ENCODE results near the gene MED29.

MED29 gene, protein sequence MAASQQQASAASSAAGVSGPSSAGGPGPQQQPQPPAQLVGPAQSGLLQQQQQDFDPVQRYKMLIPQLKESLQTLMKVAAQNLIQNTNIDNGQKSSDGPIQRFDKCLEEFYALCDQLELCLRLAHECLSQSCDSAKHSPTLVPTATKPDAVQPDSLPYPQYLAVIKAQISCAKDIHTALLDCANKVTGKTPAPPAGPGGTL

DNA sequence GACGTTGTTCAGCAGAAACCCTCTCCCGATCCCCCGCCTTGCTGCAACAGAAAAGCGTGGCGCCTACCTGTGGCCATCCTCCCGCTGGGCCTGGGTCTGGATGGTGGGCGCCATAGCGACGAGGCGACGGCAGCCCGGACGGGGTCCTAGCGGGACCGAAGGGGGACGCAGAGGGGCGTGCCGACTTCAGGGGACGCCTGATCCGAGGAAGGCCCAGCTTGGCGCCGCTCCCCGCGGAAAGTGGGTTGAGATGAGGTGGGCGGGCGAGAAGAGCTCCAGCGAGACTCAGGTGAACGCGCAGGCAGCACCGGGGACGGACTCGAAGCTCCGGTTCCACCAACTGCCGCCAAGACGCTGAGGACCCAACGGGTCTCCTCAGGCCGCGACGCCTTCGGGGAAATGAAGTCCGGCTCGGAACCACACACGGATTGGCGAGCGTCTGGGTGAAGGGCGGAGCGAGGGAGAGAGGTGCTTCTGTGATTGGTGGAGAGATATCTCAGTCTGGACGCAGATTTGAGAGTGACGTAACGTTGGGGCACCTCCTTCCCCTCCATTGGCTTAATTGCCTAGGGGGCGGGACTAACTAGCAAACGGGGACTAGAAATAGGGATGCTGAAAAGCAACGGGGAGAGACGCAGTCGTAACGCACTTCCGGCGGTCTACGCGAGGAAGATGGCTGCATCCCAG is at the start of gene MED29, which contains the start of gene PAF1:
MED29 (plus strand) TSS at position 628 of the 687 bp plus-strand sequence; CDS start at position 673, 45 bp downstream.
PAF1 (minus strand) TSS at position 356 of the 687 bp plus-strand sequence; CDS start at position 114, 242 bp downstream.
- DNase-seq, result peak; percentile 90

DNA sequence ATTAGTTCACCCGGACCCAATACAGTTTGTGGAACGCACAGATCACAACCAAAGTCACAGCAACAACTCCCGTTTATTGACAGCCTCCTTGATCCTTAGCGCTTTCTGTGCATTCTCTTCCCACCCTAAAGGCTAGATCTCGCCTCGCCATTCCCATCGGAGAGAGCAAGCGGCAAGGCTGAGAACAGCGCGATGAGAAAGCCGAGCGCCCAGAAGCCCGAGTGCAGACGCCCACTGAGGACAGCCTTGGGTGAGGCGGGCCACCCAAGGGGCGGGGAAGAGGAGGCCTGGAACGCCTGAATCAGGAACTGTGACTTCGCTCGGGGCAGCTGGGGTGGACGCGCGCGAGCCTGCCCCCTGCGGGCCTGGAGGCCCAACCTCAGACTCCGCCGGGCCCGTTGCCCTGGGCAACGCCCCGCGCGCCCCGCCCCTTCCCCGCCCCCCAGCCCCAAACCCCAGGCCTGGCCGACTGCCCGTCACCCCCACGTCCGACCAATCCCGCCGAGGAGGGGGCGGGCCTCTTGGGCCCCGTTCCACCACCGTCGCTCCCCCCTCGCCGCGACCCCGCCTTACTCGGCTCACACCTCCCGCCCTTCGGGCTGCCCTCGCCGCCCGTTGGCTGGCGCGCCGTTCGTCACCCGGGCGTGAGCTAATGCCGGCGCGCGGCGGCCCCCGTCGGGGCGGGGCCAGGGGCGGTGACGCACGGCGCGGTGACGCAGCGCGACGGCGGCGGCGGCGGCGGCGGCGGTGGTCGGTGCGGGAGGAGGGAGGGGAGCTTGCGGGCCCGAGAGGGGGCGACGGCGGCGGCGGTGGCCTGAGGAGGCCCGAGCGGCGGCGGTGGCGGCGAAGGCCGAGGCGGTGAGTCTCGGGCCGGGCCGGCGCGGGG is 49.2 kb upstream of the MED29 start, which contains the start of gene SAMD4B:
SAMD4B (plus strand) TSS at position 703 of the 886 bp plus-strand sequence. CDS start 14,473 bp downstream, outside the sequence.
- peak; percentile 98 for DNase-seq

DNA sequence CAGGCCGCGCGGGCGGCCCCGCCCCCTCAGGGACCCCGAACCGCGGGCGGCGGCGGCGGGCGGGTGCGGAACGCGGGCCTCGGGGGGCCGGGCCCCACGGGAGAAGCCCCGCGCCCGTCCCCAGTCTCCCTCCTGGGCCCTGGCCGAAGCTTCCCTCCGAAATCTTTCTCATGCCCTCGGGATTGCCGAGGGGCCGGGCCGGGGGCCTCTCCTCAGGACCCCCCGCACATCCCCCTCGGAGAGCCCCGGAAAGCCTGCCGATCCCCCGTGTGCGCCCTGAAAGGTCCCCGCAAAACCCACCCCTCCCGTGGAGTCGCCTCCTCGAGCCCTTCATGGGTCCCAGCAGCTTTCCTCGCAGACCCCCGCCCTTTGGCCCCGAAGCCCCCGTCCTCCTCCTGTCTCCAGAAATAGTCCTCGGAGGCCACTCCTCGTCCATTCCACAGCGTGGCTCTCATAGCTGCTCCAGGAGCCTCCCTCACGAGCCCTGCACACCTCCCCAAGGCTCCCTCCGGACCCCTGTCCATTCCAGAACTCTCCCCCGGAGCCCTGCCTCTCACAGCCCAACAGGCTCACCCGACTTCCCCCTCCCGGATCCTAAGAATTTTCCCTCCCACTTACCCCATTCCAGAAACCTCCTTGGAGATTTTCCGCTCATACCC is 48.4 kb upstream of the MED29 start:
- DNase-seq, result no peak

DNA sequence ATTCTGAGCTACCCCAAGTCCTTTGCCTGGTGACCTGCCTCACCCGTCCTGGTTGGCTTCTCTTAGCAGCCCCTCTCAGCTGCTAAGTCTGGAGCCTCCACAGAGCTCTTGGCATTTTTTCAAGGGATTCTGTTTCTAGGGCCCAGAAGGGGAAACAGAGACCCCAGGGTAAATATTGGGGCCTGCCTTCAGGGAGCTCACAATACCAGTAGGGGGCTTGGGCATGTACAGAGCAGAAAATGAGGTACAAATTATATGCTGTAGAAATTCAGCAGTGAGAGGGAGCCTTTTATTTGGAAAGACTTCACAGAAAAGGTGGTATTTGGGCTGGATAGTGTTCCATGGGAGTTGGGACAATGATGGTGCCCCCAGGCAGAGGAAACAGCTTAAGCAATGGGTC is 45.2 kb upstream of the MED29 start:
- no peak for DNase-seq

DNA sequence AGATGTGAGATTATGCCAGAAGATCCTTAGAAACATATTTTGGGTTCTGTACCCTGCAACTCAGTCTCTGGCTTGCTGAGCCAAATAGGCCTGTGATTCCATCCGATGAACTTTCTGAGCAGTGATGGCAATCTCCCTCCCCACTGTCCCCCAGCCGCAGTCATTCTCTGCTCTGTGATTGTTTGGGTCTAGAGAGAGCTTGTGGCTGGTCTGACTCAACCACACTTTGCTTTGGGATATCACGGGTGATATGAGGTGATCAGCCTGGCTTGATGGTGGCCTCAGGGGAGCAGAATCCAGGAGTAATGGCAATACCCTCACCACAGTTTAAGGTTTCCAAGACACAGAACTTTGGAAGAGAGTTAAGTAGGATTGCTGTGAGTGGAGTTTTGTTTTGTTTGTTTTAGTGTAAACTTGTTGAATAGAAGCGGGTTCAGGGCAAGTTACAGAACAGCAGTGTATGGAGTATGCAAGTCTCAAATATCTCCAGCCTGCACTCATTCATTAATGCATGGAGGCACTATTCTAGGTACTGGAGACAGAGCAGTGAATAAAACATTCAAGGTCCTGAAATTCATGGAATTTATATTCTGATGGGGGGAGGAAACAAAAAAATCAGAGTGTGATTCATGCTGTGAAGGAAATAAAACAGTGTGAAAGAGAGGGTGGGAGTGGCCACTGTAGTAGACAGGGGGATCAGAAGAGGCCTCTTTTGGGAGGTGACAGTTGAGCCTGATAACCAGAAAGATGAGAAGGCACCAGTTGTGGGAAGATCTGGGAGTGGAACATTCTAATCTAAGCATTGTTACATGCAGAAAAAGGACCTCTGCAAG is 43.6 kb upstream of the MED29 start:
- DNase-seq, result no peak

DNA sequence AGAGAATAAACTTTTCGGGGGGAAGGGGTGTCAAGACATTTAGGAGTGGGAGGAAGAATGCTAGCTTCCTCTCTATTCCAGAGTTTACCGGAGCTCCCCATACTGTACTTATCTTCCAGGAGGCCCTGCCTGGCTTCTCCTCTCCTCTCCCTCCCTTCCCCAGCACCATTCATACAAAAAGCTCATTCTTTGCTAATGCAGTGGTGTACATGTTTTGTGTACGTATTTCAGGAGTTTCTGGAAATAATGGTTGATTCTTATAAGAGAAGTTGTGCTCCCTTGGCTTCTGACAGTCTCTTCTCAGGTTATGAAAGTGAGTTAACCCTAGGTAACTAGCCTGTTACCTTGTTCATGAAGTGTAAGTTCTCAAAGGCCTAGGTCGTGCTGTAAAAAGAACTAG is 41.9 kb upstream of the MED29 start:
- no peak for DNase-seq

DNA sequence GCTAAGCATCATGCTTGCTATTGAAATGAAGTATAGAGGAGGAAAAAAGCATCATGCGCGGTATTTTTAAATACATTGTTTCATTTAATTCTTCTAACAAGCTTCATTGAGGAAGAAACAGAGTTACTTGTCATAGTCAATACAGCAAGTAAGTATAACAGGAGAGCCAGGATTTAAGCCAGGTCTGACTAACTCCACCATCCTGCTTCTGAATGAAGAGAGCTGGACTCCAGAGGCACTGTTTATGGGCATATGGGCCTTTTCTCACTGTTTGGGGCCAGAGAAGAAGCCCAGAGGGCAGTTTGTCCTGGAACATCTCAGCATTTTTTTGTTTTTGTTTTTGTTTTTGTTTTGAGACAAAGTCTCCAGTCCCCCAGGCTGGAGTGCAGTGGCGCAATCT is 41.0 kb upstream of the MED29 start:
- DNase-seq, result no peak

DNA sequence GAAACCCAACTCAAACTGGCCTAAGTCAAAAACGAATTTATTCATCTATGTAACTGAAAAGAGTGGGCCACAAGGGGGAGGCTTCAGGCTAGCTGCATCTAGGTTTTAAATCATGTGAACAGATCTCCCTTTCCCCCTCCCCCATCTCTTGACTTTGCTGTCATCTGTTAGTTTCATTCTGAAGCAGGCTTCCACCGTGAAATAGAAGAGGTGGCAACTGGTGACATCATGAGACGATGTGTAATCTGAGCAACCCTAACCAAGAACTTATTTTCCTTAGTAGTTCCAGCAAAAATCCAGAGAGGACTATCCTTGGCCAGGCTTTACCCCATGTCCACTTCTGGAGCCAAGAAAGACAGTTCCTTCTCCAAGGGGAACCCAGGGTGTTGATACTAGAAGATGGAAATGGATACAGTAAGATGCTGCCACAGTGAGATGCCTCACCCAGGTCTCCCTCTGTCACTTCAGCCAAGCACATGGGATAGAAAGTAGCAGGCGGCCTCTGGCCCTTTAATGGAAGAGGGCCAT is 39.6 kb upstream of the MED29 start:
- DNase-seq, result no peak

DNA sequence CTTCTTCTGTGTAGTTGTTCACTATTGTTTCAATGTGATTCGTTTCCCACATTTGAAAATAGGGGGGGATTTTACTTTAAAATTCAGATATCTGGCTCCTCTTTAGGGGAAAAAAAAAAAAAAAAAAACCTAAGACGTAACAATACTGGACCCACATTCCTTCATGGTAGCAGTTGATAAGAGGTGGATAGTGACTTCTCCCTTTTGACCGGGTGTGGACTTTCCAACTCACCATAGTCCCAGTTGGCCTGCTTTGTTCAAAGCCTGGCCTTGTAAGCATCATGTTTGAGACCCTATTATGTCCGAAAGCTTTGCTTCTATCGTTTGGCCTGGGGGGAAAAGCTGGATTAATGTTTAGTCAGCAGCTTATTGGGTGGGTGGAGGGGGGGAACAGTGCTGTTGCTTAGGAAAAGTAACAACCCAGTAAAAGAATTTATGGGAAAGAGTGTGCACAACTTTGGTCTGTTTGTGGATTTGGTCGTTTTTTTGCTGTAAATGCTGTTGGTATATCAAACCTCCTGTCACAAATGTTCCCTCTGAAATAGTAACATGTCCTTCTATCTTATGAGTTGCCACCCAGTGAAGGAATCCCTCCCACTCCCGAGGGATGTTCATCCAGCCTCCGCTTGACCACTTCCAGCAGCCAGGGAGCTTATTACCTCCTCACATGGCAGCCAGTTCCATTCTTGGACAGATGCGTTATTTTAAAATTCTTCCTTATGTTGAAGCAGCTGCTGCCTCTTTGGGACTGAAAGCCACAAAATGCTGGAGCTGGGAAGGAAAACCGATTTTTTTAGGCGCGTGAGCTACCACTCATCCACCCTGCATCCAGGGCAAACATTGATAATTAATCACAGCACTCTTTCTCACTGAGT is 38.6 kb upstream of the MED29 start:
- DNase-seq, result no peak

DNA sequence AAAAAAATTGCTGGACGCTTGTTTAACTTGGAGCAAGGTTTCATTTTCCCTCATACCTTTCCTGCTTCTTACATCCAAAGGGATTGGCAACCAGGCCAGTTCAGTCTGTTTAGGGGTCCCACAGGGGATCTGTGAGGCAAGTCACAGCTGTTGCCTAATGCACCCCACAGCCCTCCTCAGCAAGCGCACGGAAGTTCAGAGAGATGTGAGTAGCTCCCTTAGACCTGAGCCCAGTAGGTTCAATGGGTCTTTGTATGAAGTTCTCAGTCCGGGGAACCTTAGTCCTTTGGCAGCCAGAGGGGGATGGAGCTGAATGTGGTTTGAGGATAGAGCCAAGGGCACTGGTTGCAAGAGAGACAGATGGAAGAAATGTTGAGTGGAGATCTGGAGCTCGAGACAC is 35.9 kb upstream of the MED29 start:
- DNase-seq, result no peak

DNA sequence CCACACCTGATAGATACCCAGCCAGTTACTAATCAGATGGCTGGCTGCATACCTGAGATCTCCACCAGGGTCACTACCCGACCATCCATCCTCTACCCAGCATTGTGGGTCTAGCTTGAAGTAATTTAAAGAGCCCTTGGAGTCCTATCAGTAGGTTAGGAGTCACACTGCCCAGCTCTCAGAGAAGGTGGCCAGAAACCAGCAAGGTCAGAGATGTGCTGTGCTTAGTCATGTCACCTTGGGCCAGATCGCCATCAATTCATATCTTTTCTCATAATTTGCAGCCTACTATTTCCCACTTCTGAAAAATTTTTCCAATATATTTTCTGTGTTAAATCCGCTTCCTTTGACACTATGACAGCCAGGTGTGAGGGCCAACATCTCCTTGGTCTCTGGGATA is 35.1 kb upstream of the MED29 start:
- DNase-seq, result no peak

DNA sequence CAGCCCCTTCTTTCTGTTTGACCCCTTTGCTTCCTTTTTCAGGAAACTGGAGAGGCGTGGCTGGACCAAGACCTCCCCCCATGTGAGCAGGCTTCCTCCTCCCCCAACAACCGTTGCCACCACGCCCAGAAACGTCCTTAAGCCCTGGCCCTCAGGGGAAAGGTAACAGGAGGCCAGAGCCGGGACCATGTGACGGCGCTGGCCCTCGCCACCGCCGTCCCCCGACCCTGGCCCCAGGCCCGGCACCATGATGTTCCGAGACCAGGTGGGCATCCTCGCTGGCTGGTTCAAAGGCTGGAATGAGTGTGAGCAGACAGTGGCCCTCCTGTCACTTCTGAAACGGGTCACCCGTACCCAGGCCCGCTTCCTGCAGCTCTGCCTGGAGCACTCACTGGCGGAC is 34.5 kb upstream of the MED29 start:
- DNase-seq, result no peak

DNA sequence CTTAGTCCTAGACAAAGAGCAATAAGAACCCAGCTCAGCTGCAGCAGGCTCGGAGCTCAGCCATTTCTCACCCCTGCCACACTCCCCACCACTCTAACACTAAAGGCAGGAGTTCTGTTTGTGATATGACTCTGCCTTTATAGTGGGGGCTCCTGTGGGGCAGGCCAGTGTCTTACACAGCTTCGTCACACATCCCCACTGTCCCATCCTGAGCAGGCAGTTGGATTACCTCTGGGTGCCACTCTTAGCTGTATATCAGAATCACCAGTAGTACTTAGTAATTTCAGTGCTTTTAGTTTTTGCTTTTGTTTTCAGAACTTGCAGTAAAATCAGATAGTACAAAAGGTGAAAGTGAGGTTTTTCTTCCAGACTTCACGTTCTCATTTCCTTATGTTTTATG is 32.2 kb upstream of the MED29 start:
- no peak for DNase-seq

DNA sequence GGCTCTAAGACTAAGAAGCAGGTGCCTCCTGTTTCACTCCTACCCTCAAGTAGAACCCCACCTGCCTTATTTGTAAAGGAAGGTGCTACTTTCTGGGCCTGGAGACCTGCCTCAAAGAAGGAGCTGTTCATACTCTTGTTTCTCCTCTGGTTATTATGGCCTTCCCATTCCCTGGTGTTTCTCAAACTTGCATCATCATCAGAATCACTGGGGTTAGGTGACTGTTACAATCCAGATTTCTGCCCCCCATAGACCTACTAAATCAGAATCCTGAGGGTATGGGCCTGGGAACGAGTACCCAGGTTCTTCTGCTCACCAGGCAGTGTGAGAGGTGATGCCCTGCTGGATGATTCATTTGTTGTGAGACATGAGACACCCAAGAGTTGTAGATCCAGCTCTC is 30.6 kb upstream of the MED29 start:
- no peak for DNase-seq

DNA sequence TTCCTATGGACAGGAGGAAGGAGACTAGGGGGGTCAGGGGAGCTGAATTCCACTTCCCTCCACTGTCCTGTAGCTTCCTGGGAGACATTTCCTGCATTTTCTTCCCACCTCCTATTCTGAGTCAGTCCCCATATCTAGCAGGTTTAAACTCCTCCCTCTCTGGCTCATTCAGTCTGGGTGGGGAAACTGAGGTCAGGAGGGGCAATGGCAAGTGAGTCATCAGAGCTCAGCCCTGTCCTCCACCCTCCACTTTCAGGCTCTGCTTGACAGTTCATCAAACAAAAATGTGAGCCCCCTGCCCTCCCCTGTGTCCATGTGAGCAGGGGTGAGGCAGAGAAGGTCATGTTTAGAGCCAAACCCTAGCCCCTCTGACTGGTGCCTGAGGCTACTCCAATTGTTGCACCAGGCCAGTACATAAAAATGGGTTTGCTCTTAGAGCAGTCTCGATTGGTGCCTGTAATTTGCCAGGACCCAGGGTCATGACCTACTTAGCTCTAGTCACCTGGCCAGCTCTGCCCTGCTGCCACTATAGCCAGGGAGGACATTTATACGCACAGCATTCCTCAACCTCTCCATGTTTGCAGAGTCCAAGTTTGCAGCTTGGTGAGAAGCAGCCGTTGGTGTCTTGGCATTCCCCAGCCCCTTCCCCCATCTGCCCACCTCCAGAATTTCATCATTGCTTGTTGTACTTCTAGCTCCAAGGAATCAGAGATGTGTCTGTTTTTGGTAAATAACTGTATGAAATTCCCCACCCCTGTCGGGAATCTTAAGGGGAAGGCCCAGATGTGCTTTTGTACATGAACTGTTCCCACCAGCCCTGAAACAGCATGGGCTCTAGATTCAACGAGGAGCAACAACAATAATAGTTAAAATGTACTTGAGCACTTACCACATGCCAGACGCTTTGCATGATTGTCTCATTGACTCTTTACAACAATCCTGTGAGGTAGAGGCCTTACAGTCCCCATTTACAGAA is 28.2 kb upstream of the MED29 start:
- DNase-seq, result no peak

DNA sequence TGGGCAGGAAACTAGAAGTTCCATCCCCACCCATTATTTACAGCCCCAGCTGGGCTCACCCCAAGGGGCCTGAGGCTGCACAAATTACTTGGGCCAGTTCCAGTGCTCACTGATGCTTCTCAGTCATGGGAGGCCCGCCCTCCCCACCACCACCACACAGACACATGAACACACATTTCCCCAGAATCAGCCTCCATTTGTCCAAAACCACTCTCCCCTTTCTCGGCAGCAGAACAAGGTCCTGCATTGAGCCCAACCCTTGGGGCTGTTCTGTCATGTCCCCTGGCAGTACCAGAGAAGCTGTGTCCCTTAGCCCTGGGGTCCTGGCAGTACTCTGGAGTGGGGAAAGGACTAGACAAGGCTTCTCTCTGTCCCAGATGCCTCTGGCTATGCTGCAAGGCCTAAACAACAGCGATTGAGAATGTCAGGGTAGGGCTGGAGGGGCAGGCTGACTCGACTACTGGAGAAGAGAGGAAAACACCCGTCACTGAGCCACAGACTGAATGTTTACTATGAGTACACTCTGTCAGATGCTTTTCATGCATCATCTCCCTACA is 27.2 kb upstream of the MED29 start:
- no peak for DNase-seq

DNA sequence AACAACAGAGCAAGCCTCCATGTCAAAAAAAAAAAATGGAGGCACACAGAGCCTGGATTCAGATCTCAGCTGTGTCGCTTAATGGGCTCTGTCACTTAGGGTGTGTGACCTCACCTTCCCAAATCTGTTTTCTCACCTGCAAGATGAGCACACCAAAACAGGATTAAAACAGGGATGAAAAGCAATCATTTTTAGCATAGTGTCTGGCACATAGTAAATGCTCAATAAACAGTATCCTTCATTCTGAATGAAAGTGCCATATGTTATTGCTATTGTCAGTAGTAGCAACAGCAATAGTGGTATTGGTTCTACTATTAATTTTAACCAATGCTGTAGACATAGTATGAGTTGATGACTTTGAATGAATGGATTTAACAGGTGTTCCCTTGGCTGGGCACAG is 25.6 kb upstream of the MED29 start:
- DNase-seq, result no peak

DNA sequence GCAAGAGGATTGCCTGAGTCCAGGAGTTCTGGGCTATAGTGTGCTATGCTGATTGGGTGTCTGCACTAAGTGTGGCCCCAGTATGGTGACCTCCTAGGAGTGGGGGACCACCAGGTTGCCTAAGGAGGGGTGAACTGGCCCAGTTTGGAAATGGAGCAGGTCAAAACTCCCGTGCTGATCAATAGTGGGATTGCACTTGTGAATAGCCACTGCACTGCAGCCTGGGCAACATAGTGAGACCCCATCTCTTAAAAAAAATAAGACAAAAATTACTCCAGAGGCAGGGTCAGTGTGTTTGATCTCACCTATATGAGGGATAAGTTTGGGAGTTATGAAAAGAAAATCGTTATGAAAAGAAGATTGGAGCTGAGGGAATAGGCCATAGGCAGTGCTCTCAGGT is 22.0 kb upstream of the MED29 start:
- no peak for DNase-seq

DNA sequence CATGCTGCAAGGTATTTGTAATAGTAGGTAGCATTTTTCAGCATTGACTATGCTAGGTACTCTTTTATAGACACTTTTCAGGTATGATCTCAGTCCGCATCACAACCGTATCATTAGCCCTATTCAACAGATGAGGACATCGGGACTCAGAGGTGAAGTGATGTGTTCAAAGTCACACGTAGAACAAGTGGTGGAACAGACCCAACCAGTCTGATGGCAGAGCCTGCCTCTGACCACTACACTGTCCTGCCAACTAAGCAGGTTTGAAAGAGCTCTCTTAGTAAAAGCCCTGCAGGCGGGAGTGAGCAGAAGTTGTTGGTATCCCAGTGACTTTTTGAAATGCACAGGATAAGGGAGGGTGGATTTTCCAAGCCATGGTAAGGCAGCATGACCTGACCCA is 20.4 kb upstream of the MED29 start:
- no peak for DNase-seq

All from activated T-cell treated with anti-CD3 and anti-CD28 coated beads for 4 hours (primary cell).